PC-9 (cell line): ENCODE data around the gene RPS6KA5.

Source experiments
- EZH2 ChIP-seq: fragments of 200-600 bp; sonication (generic); IDR thresholded peaks from 2 replicates; pipeline ENCODE4 v1.8.0; 2017; ENCODE audit warnings: antibody characterized with exemption, low read depth
- TF ChIP-seq, protein P1 (sequence below): fragments of 200-600 bp; sonication (generic); conservative IDR thresholded peaks from 2 replicates; pipeline ENCODE4 v1.6.1; 2017; ENCODE audit warnings: mixed run types, antibody characterized with exemption, mild to moderate bottlenecking, moderate library complexity

DNA sequence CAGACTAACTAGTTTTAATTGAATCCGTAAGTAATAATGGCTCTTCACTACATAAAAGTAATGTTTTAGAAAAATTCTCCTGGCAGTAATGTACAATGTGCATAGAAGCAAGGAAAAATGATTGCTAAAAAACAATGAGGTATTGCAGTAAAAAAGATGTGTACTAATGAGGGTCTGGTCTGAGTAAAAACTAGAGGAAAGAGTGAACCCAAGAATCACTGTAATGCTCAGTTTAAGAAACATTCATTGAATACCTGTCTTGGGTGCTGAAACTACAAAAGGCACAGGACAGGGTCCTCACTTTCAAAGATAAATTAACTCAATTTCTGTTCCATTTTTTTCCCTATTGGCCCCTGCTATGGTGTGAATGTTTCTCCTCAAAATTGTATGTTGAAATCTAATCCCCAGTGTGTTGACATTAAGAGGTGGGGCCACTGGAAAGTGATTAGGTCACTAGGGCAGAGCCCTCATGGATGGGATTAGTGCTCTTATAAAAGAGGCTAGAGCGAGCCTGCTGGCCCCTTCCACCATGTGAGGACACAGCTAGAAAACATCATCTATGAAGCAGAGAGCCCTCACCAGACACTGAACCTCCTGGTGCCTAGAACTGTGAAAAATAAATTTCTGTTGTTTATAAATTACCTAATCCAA, 51.6 kb downstream of the RPS6KA5 start:
- TF ChIP-seq, protein P1, sequence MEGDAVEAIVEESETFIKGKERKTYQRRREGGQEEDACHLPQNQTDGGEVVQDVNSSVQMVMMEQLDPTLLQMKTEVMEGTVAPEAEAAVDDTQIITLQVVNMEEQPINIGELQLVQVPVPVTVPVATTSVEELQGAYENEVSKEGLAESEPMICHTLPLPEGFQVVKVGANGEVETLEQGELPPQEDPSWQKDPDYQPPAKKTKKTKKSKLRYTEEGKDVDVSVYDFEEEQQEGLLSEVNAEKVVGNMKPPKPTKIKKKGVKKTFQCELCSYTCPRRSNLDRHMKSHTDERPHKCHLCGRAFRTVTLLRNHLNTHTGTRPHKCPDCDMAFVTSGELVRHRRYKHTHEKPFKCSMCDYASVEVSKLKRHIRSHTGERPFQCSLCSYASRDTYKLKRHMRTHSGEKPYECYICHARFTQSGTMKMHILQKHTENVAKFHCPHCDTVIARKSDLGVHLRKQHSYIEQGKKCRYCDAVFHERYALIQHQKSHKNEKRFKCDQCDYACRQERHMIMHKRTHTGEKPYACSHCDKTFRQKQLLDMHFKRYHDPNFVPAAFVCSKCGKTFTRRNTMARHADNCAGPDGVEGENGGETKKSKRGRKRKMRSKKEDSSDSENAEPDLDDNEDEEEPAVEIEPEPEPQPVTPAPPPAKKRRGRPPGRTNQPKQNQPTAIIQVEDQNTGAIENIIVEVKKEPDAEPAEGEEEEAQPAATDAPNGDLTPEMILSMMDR, result no peak
- TF ChIP-seq EZH2, result no peak
